Panc1 (cell line): ENCODE data around the gene RGMB. TPM values are rescaled to one million over a fixed set of nuclear protein-coding genes. Genes with fewer than 3 reads are reported as not detected.

Source experiments
- ATAC-seq: fragments of 200-7000 bp; cut with Tn5 transposase; 2 replicates; pipeline ENCODE4 v1.9.1; 2020; ENCODE audit warnings: mild to moderate bottlenecking, moderate library complexity
- BruUV-seq: library from RNA; stranded (reverse); fragments of 400-500 nt; replicated peaks from 2 replicates; lab custom pipeline; 2021; lab: Mats Ljungman, UMichigan
- CTCF ChIA-PET: fragments of 300-600 bp; sonication (Branson Sonifier 250); formaldehyde crosslinking; loops from one replicate; lab custom pipeline; 2022; ENCODE audit warnings: antibody characterized with exemption; lab: Charles Lee
- POLR2A ChIA-PET: fragments of 300-600 bp; sonication (Branson Sonifier 250); formaldehyde crosslinking; loops from one replicate; lab custom pipeline; 2022; ENCODE audit warnings: antibody characterized with exemption; lab: Charles Lee
- DNase-seq: peaks from one replicate; pipeline ENCODE4 v3.0.0-alpha.2; 2010; ENCODE audit warnings: low read depth, low spot score
- H3K27ac ChIP-seq: 2 replicates; pipeline ENCODE4 v1.5.1; 2011; ENCODE audit warnings: mild to moderate bottlenecking, low read length, inconsistent platforms
- H3K27me3 ChIP-seq: fragments of 200-500 bp; sonication (Bioruptor generic); 2 replicates; pipeline ENCODE4 v1.6.0; 2014; ENCODE audit warnings: low read length, inconsistent platforms; ENCODE audit not compliant: control insufficient read depth, insufficient read depth
- H3K36me3 ChIP-seq: fragments of 200-500 bp; sonication (Bioruptor generic); 2 replicates; pipeline ENCODE4 v1.5.1; 2014; ENCODE audit warnings: inconsistent platforms, mild to moderate bottlenecking, low read length, moderate library complexity; ENCODE audit not compliant: control insufficient read depth, insufficient read depth
- H3K4me1 ChIP-seq: 2 replicates; pipeline ENCODE4 v1.5.1; 2011; ENCODE audit warnings: inconsistent platforms, mild to moderate bottlenecking, low read length, moderate library complexity; ENCODE audit not compliant: control insufficient read depth, insufficient read depth
- H3K4me3 ChIP-seq, 2 experiments: 2 replicates each; pipeline ENCODE4 v1.5.1; 2011 to 2012; ENCODE audit warnings: low read depth in 2 of 2, low read length in 2 of 2, mild to moderate bottlenecking in 2 of 2, inconsistent platforms in 1 of 2, moderate library complexity in 1 of 2
- H3K9me3 ChIP-seq: fragments of 200-500 bp; sonication (Bioruptor generic); 2 replicates; pipeline ENCODE4 v1.5.1; 2014; ENCODE audit warnings: low read depth, mild to moderate bottlenecking, inconsistent platforms, low read length, moderate library complexity; ENCODE audit not compliant: control insufficient read depth, insufficient read depth
- POLR2AphosphoS5 ChIP-seq: IDR thresholded peaks from 2 replicates; pipeline ENCODE4 v1.6.1; 2012; ENCODE audit warnings: mild to moderate bottlenecking, low read depth, low read length, moderate library complexity
- SIN3A ChIP-seq: IDR thresholded peaks from 2 replicates; pipeline ENCODE4 v1.6.1; 2012; ENCODE audit warnings: low read depth, mild to moderate bottlenecking, low read length, moderate library complexity, borderline replicate concordance; ENCODE audit not compliant: insufficient read depth
- TCF7L2 ChIP-seq: IDR thresholded peaks from 2 replicates; pipeline ENCODE4 v1.6.1; 2011; ENCODE audit warnings: mild to moderate bottlenecking, low read depth, low read length, inconsistent platforms
- in situ Hi-C: cut with HindIII; loops from 2 replicates; pipeline ENCODE4 v1.10.0; 2016; ENCODE audit warnings: low sequenced_read_pairs, low pct_unique_long_range_greater_than_20kb
- intact Hi-C: fragments of 100-400 bp; cut with micrococcal nuclease; formaldehyde crosslinking; loops from one replicate; pipeline ENCODE4 v1.10.0; 2022; ENCODE audit not compliant: unreplicated experiment
- total RNA-seq: library from RNA; stranded (reverse); gene quantifications from one replicate; pipeline ENCODE4 v1.2.1, GENCODE V29; 2021; ENCODE audit not compliant: unreplicated experiment
- TF ChIP-seq, protein P1 (sequence below), 2 experiments: IDR thresholded peaks; 2 replicates each; pipeline ENCODE4 v1.6.1; 2011 to 2012; ENCODE audit warnings: low read depth in 2 of 2, control low read depth in 1 of 2, low read length in 1 of 2, mild to moderate bottlenecking in 1 of 2, moderate library complexity in 1 of 2; ENCODE audit not compliant: insufficient read depth in 1 of 2
- TF ChIP-seq, protein P2 (sequence below): fragments of 450-650 bp; IDR thresholded peaks from 2 replicates; pipeline ENCODE4 v1.5.1; 2017; ENCODE audit warnings: mild to moderate bottlenecking

The RGMB gene
- total RNA-seq, 1 experiment from 2014 or later: 25.4 TPM

DNA sequence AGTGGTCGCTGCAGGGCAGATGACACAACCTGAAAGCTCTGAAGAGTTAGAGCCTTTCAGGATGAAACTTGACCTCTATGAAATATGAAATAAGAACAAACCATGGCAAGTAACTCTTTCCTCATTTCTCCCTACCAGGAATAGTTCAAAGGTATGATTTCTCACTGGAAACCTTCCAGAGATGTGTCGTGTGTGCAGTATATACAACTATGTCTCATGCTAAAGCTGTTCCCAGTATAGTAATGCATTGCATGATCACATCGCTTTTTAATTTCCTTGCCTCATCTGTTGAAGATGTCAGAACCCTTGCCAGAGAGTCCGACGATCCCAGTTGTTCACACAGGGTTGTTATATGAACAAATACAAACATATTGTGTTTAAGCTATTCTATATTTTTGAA lies 45.8 kb upstream of the RGMB start:
- no peak for DNase-seq
- no TSS peak for BruUV-seq

DNA sequence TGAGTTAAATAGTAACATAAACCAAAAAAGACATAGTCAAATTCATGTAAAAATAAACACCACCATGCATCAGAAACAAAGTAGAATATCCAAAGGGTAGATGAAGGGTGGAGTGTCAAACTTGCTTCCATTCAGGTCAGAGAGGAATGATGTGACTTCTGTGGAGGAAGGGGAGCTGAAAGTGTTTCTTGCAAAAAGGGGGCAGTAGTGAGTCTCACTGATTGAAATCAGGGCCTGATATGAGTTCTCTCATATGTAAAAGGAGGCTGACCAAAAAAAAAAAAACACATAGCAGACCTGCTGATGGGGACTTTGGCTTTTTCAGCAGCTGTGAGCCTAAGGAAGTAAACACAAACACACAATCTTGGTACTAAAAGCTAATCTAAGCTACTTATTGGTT lies 38.8 kb upstream of the RGMB start:
- ATAC-seq (no peak), DNase-seq (no peak)
- in situ Hi-C loops (no loop called here), intact Hi-C loops (no loop called here)
- H3K4me1 ChIP-seq: no peaks in the 10 kb centered on the region
- H3K4me3 ChIP-seq: no peak overlapping the region
- TF ChIP-seq, protein P1, sequence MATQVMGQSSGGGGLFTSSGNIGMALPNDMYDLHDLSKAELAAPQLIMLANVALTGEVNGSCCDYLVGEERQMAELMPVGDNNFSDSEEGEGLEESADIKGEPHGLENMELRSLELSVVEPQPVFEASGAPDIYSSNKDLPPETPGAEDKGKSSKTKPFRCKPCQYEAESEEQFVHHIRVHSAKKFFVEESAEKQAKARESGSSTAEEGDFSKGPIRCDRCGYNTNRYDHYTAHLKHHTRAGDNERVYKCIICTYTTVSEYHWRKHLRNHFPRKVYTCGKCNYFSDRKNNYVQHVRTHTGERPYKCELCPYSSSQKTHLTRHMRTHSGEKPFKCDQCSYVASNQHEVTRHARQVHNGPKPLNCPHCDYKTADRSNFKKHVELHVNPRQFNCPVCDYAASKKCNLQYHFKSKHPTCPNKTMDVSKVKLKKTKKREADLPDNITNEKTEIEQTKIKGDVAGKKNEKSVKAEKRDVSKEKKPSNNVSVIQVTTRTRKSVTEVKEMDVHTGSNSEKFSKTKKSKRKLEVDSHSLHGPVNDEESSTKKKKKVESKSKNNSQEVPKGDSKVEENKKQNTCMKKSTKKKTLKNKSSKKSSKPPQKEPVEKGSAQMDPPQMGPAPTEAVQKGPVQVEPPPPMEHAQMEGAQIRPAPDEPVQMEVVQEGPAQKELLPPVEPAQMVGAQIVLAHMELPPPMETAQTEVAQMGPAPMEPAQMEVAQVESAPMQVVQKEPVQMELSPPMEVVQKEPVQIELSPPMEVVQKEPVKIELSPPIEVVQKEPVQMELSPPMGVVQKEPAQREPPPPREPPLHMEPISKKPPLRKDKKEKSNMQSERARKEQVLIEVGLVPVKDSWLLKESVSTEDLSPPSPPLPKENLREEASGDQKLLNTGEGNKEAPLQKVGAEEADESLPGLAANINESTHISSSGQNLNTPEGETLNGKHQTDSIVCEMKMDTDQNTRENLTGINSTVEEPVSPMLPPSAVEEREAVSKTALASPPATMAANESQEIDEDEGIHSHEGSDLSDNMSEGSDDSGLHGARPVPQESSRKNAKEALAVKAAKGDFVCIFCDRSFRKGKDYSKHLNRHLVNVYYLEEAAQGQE (IDR thresholded peaks at IDR 0.05; ENCODE audit: insufficient read depth in 1 of 2, low read depth in 2 of 2, low read length in 1 of 2): no peak
- TF ChIP-seq, protein P2, sequence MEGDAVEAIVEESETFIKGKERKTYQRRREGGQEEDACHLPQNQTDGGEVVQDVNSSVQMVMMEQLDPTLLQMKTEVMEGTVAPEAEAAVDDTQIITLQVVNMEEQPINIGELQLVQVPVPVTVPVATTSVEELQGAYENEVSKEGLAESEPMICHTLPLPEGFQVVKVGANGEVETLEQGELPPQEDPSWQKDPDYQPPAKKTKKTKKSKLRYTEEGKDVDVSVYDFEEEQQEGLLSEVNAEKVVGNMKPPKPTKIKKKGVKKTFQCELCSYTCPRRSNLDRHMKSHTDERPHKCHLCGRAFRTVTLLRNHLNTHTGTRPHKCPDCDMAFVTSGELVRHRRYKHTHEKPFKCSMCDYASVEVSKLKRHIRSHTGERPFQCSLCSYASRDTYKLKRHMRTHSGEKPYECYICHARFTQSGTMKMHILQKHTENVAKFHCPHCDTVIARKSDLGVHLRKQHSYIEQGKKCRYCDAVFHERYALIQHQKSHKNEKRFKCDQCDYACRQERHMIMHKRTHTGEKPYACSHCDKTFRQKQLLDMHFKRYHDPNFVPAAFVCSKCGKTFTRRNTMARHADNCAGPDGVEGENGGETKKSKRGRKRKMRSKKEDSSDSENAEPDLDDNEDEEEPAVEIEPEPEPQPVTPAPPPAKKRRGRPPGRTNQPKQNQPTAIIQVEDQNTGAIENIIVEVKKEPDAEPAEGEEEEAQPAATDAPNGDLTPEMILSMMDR: peak; percentile 28; the same call in 1 of the 2 replicates
- no peak for TF ChIP-seq POLR2AphosphoS5
- BruUV-seq: no TSS peak
- no peaks in the 10 kb centered on the region for H3K36me3 ChIP-seq
- H3K27ac ChIP-seq: no peak overlapping the region
- H3K9me3 ChIP-seq: no peaks in the 10 kb centered on the region
- CTCF ChIA-PET: interaction anchor here (0.6 kb wide), 1 partner anchor 74 kb away, joined by 3 read pairs; no protein-coding TSS in a partner anchor
- H3K27me3 ChIP-seq: no peaks in the 10 kb centered on the region
- POLR2A ChIA-PET: no interaction called here

More for the DNA sequence above, 45.8 kb upstream of the RGMB start:
- no peak for ATAC-seq
- H3K4me3 ChIP-seq: no peak overlapping the region
- H3K27ac ChIP-seq: no peak overlapping the region
- no peaks in the 10 kb centered on the region for H3K9me3 ChIP-seq
- POLR2A ChIA-PET: no interaction called here
- TF ChIP-seq, protein P1 (IDR thresholded peaks at IDR 0.05; ENCODE audit: insufficient read depth in 1 of 2, low read depth in 2 of 2, low read length in 1 of 2): no peak
- TF ChIP-seq TCF7L2 (no peak), SIN3A (no peak), POLR2AphosphoS5 (no peak)
- TF ChIP-seq, protein P2: no peak
- CTCF ChIA-PET: no interaction called here
- H3K27me3 ChIP-seq: no peaks in the 10 kb centered on the region
- H3K36me3 ChIP-seq: no peaks in the 10 kb centered on the region
- no peaks in the 10 kb centered on the region for H3K4me1 ChIP-seq
- in situ Hi-C loops (no loop called here), intact Hi-C loops (no loop called here)
